GM21825 (cell line): ENCODE data around the gene ECEL1.

Experiments used
- ATAC-seq: cut with Tn5 transposase; IDR thresholded peaks from one replicate; pipeline ENCODE4 v1.9.1; 2021; ENCODE audit warnings: mild to moderate bottlenecking, moderate library complexity; ENCODE audit not compliant: unreplicated experiment

ECEL1 gene

GRCh38 chr2:232498452-232498851, 10.8 kb upstream of the ECEL1 start:
- ATAC-seq, result no peak

GRCh38 chr2:232497348-232497747, 9.7 kb upstream of the ECEL1 start:
- ATAC-seq, result no peak

GRCh38 chr2:232496501-232497270, 9.1 kb upstream of the ECEL1 start:
- ATAC-seq, result no peak

GRCh38 chr2:232495292-232495691, 7.7 kb upstream of the ECEL1 start:
- ATAC-seq, result no peak

GRCh38 chr2:232494542-232494941, 6.9 kb upstream of the ECEL1 start:
- ATAC-seq, result no peak

- no peak for ATAC-seq
Observed at GRCh38 chr2:232493701-232494474, 6.3 kb upstream of the ECEL1 start.

GRCh38 chr2:232492963-232493700, 5.5 kb upstream of the ECEL1 start:
- ATAC-seq, result no peak

GRCh38 chr2:232492236-232492848, 4.7 kb upstream of the ECEL1 start:
- ATAC-seq, result no peak

GRCh38 chr2:232491139-232491780, 3.6 kb upstream of the ECEL1 start:
- no peak for ATAC-seq

GRCh38 chr2:232490221-232491138, 2.8 kb upstream of the ECEL1 start:
- ATAC-seq, result no peak

GRCh38 chr2:232489516-232490220, 2.0 kb upstream of the ECEL1 start:
- ATAC-seq, result no peak

- ATAC-seq, result no peak
Observed at GRCh38 chr2:232488721-232489300, 1.2 kb upstream of the ECEL1 start.

GRCh38 chr2:232488097-232488711, 570 bp upstream of the ECEL1 start:
- ATAC-seq, result no peak

GRCh38 chr2:232486558-232487384, 863 bp downstream of the ECEL1 start:
- ATAC-seq, result no peak

- no peak for ATAC-seq
Observed at GRCh38 chr2:232485757-232486557, 1.7 kb downstream of the ECEL1 start.

- ATAC-seq, result no peak
Observed at GRCh38 chr2:232485348-232485756, 2.3 kb downstream of the ECEL1 start.
